Stimulated activated naive CD8-positive, alpha-beta T cell treated with anti-CD3 and anti-CD28 coated beads, Interleukin-15, amount 100 ng/mL, for 72 hours (primary cell): Measurements from ENCODE around the gene NCKIPSD.
A peak's percentile ranks its signal among the peaks of the same experiment; 100 is the strongest.

ENCODE experiments used
- ATAC-seq: fragments of 150-1000 bp; cut with Tn5 transposase; 2 replicates; pipeline ENCODE4 v1.10.0; 2021; ENCODE audit warnings: mild to moderate bottlenecking, moderate library complexity
- DNase-seq, 2 donors: peaks; one replicate each; pipeline ENCODE4 v3.0.0; 2021 to 2022
- H3K27ac Mint-ChIP-seq, 2 donors: one replicate each; pipeline ENCODE4 v1.8.0; 2022; ENCODE audit warnings: mild to moderate bottlenecking in 2 of 2, mixed read lengths in 2 of 2, moderate library complexity in 2 of 2
- H3K27me3 Mint-ChIP-seq: one replicate; pipeline ENCODE4 v1.8.0; 2022; ENCODE audit warnings: mixed read lengths
- H3K4me1 Mint-ChIP-seq: one replicate; pipeline ENCODE4 v1.8.0; 2022; ENCODE audit warnings: mild to moderate bottlenecking, mixed read lengths
- H3K4me3 Mint-ChIP-seq, 2 donors: one replicate each; pipeline ENCODE4 v1.8.0; 2022; ENCODE audit warnings: mild to moderate bottlenecking in 2 of 2, mixed read lengths in 2 of 2, moderate library complexity in 1 of 2
- H3K9me3 Mint-ChIP-seq, 2 donors: one replicate each; pipeline ENCODE4 v1.8.0; 2022; ENCODE audit warnings: mixed read lengths in 2 of 2

Gene NCKIPSD

DNA sequence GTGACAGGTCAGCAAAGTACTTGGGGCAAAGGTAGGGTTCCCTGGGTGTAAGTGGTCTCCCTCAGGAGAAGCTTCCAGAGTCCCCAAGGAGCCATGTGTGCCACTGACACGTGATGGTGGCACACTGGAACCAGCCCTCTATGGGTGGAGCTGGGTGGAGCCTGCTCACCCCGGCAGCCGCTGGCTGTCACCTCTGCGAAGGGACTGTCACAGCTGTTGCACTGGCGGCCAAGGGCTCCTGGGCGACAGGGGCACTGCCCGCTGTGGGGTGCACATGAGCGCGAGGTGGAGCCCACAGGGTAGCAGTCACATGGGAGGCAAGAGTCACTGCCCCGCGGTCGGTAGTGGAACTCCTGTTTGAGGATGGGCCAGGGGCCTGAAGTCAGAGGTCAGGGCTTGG lies 35.0 kb downstream of the NCKIPSD start:
- Mint-ChIP-seq H3K27ac (no peak overlapping the region), H3K4me1 (peaks cover 17% of the 10 kb centered on the region), H3K4me3 (no peak overlapping the region), H3K9me3 (no peaks in the 10 kb centered on the region), H3K27me3 (no peaks in the 10 kb centered on the region)
- DNase-seq = no peak
- no peak for ATAC-seq

DNA sequence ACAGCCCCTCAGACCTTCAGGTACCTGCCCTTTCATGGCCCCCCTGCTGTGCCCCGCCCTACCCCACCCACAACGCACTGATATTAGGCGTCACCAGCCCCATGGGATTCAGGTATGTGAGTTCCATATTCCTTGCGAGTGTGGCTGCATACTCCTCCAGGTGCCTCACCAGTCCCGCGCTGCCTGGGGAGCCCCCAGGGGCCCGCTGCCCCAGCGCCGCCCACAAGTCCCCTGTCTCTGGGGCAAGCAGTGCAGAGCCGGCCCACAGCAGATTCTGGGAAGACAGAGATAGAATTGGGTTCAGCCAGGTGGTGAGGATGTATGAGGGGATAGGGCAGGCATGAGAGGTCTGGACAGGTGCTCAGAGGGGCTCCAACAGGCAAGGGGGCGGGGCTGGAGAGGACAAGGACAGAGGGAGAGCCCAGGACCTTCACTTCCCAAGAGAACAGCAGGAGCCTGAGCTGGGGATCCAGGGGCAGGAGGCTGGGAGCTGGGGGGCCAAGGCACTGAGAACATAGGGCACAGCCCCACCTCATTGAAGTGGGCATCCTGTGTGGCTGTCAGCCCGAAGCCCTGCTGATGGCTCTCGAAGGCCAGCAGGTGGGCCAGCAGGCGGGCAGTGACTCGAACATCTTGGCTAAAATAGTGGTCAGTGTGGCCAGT lies 37.4 kb downstream of the NCKIPSD start:
- DNase-seq (no peak), ATAC-seq (no peak)
- Mint-ChIP-seq H3K4me1 (no peaks in the 10 kb centered on the region), H3K27ac (peak overlapping the region in 1 of 2 donors; percentile 88), H3K4me3 (no peak overlapping the region), H3K9me3 (no peaks in the 10 kb centered on the region), H3K27me3 (no peaks in the 10 kb centered on the region)

GRCh38 chr3:48647714-48648113 lies 38.0 kb downstream of the NCKIPSD start:
- no peaks in the 10 kb centered on the region for H3K9me3 Mint-ChIP-seq
- DNase-seq (no peak), ATAC-seq (no peak)
- H3K4me1 Mint-ChIP-seq = no peaks in the 10 kb centered on the region
- H3K27me3 Mint-ChIP-seq = no peaks in the 10 kb centered on the region
- H3K4me3 Mint-ChIP-seq = no peak overlapping the region
- H3K27ac Mint-ChIP-seq = no peak overlapping the region

DNA sequence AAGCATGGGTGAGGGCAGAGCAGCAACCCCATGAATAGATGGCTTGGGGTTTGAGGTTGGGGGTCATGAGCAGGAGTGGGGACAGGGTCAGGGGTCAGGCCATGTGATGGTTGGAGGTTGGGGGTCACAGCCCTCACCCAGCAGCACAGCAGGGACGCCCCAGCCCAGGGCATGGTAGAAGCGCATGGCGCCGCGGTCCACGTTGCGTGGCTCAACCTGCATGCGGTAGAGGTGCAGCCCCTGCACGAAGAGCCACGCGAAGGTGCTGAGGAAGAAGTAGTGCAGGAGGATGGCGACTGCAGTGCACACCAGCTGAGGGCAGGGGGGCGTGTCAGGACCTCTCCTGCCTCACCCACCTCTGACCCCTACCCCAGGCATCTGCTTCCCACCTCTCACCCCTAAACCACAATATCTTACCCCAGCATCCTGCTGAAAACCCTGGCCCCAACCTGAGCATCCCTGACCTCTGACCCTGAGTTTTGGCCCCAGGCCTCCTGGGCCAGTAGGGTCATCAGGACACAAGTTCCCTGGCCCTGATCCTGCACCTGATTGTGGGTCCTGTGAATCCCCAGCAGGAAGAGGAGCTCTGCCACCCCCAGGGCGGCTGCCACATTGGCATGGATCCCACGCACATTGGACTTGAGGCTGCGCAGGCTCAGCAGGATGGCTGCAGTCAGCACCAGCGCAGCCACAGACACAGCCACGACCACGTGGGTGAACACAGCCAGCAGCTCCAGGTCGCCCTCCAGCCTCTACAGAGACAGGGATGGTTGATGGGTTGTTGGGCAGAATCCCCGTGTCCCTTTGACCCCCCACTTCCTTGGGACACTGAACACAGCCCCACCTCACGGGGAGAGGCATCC lies 40.6 kb downstream of the NCKIPSD start:
- no peak overlapping the region for H3K4me3 Mint-ChIP-seq
- DNase-seq (no peak), ATAC-seq (no peak)
- no peak overlapping the region for H3K27ac Mint-ChIP-seq
- no peaks in the 10 kb centered on the region for H3K9me3 Mint-ChIP-seq
- H3K27me3 Mint-ChIP-seq = no peaks in the 10 kb centered on the region
- no peaks in the 10 kb centered on the region for H3K4me1 Mint-ChIP-seq

- no peaks in the 10 kb centered on the region for H3K27me3 Mint-ChIP-seq
- DNase-seq (no peak), ATAC-seq (no peak)
- peaks cover 9% of the 10 kb centered on the region for H3K4me1 Mint-ChIP-seq
- no peak overlapping the region for H3K27ac Mint-ChIP-seq
- H3K4me3 Mint-ChIP-seq = no peak overlapping the region
- no peaks in the 10 kb centered on the region for H3K9me3 Mint-ChIP-seq
These were observed 43.1 kb downstream of the NCKIPSD start for GRCh38 chr3:48642605-48643004.

- ATAC-seq (no peak), DNase-seq (no peak)
- H3K27ac Mint-ChIP-seq = peak overlapping the region in 1 of 2 donors; percentile 75
- H3K4me1 Mint-ChIP-seq = peaks cover 15% of the 10 kb centered on the region
- H3K27me3 Mint-ChIP-seq = no peaks in the 10 kb centered on the region
- no peak overlapping the region for H3K4me3 Mint-ChIP-seq
- H3K9me3 Mint-ChIP-seq = no peaks in the 10 kb centered on the region
These were observed 44.3 kb downstream of the NCKIPSD start for GRCh38 chr3:48641396-48641795.

- Mint-ChIP-seq H3K4me1 (peaks cover 22% of the 10 kb centered on the region), H3K27ac (no peak overlapping the region), H3K27me3 (no peaks in the 10 kb centered on the region), H3K9me3 (no peaks in the 10 kb centered on the region), H3K4me3 (no peak overlapping the region)
- ATAC-seq (no peak), DNase-seq (no peak)
These were observed 45.6 kb downstream of the NCKIPSD start for GRCh38 chr3:48639944-48640606.

GRCh38 chr3:48637305-48637704 lies 48.4 kb downstream of the NCKIPSD start:
- DNase-seq (no peak), ATAC-seq (no peak)
- Mint-ChIP-seq H3K4me1 (peaks cover 36% of the 10 kb centered on the region), H3K27ac (no peak overlapping the region), H3K27me3 (no peaks in the 10 kb centered on the region), H3K4me3 (no peak overlapping the region), H3K9me3 (no peaks in the 10 kb centered on the region)

DNA sequence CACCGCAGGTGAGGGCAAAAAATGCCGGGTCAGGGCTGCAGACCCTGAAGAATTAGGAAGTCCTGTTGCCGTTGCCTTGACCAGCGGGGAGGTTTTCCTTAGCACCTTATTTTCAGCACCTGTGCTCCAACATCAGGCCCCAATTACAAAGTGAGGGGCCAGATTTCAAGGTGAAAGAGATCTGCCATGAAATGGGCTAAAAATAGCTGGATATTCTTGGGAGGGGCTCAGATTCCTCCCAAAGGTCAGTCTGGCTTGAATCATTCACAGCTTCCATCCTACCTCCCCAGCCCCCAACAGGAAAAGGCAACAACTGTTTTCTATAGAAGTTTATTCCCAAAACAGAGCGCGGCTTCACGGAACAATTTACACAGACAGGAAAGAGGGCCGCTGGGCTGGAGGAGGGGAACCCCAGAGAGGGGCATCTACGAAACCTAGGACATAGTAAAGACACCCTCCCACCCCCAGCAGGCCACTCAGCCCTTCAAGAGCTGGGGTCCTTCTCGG lies 49.5 kb downstream of the NCKIPSD start:
- Mint-ChIP-seq H3K27ac (no peak overlapping the region), H3K4me3 (peak overlapping the region; percentile 95), H3K4me1 (peaks cover 36% of the 10 kb centered on the region), H3K9me3 (no peaks in the 10 kb centered on the region), H3K27me3 (no peaks in the 10 kb centered on the region)
- no peak for DNase-seq
- ATAC-seq = no peak

GRCh38 chr3:48635222-48636021 lies 50.3 kb downstream of the NCKIPSD start, which contains the start of gene SLC26A6:
Gene SLC26A6 (minus strand): TSS chr3:48635461. CDS start chr3:48635393, 68 bp downstream.
- no peaks in the 10 kb centered on the region for H3K27me3 Mint-ChIP-seq
- ATAC-seq = peak; percentile 96
- peak within 1 kb of the TSS; percentile 94 to 97 for H3K27ac Mint-ChIP-seq
- H3K9me3 Mint-ChIP-seq = no peaks in the 10 kb centered on the region
- peak; percentile 92 to 95 for DNase-seq
- peak within 1 kb of the TSS; percentile 95 for H3K4me3 Mint-ChIP-seq
- peaks cover 36% of the 10 kb centered on the region for H3K4me1 Mint-ChIP-seq

DNA sequence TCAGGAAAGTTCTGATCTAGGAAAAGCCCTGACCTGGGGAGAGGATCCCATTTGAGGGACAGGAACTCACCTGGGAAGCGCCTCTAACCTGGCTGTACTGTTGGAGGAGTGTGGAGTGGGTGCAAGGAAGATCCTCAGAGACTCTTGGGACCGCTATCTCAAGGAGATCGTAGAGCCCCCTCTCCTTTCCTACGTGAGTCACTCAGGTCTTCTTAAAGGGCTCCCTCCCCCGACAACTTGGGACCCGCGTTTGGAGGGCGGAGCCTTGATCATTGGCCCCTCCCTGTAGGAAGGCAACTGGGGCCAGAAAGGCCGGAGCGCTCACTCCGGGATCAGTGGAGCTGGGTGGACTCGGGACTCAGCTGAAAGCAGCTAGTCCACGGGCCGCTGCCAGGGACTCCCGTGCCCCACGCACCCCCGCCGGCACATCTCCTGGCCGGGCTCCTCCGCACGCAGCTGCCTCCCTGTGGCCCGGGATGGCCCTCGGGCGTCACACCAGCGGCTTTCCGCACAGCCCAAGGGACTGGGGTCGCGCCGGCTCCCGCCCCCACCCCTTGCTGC lies 51.0 kb downstream of the NCKIPSD start:
- DNase-seq (peak in 1 of 2 donors; percentile 50), ATAC-seq (peak; percentile 34)
- H3K9me3 Mint-ChIP-seq = no peaks in the 10 kb centered on the region
- no peaks in the 10 kb centered on the region for H3K27me3 Mint-ChIP-seq
- H3K4me1 Mint-ChIP-seq = peaks cover 36% of the 10 kb centered on the region
- H3K27ac Mint-ChIP-seq = peak overlapping the region in 1 of 2 donors; percentile 85
- H3K4me3 Mint-ChIP-seq = peak overlapping the region; percentile 95

- peaks cover 27% of the 10 kb centered on the region for H3K4me1 Mint-ChIP-seq
- H3K27me3 Mint-ChIP-seq = no peaks in the 10 kb centered on the region
- ATAC-seq (no peak), DNase-seq (no peak)
- peak overlapping the region; percentile 95 for H3K4me3 Mint-ChIP-seq
- no peaks in the 10 kb centered on the region for H3K9me3 Mint-ChIP-seq
- H3K27ac Mint-ChIP-seq = no peak overlapping the region
These were observed 52.0 kb downstream of the NCKIPSD start for GRCh38 chr3:48633743-48634142.

GRCh38 chr3:48633256-48633655 lies 52.5 kb downstream of the NCKIPSD start:
- DNase-seq = no peak
- Mint-ChIP-seq H3K27ac (no peak overlapping the region), H3K27me3 (no peaks in the 10 kb centered on the region), H3K4me3 (no peak overlapping the region), H3K9me3 (no peaks in the 10 kb centered on the region), H3K4me1 (peaks cover 27% of the 10 kb centered on the region)
- ATAC-seq = no peak

- Mint-ChIP-seq H3K9me3 (no peaks in the 10 kb centered on the region), H3K27ac (no peak overlapping the region)
- ATAC-seq = no peak
These were observed 53.9 kb downstream of the NCKIPSD start for GRCh38 chr3:48631516-48632448.

More at GRCh38 chr3:48631516-48632448, 53.9 kb downstream of the NCKIPSD start:
- no peak for DNase-seq
- Mint-ChIP-seq H3K4me3 (no peak overlapping the region), H3K27me3 (no peaks in the 10 kb centered on the region), H3K4me1 (peaks cover 21% of the 10 kb centered on the region)
